Endometrial microvascular endothelial cells (primary cell): ENCODE data around the gene GABRG2. TPM values are rescaled to one million over a fixed set of nuclear protein-coding genes. Genes with fewer than 3 reads are reported as not detected.
"Not testable (repeated sequence)": the region's sequence is repeated elsewhere in the genome, so short reads cannot be mapped to it uniquely, and the experiment has no call there.

Source experiments
- in situ Hi-C: cut with HindIII; loops from 2 replicates; pipeline ENCODE4 v1.10.0; 2017; ENCODE audit warnings: low sequenced_read_pairs, low pct_unique_long_range_greater_than_20kb; ENCODE audit errors: inconsistent ontology term
- total RNA-seq: library from RNA; depleted of rRNA; stranded (reverse); fragments of >200 nt; gene quantifications from one replicate; pipeline ENCODE4 v1.2.3, GENCODE V29; 2015; ENCODE audit errors: inconsistent ontology term

The GABRG2 gene
- total RNA-seq = not detected

DNA sequence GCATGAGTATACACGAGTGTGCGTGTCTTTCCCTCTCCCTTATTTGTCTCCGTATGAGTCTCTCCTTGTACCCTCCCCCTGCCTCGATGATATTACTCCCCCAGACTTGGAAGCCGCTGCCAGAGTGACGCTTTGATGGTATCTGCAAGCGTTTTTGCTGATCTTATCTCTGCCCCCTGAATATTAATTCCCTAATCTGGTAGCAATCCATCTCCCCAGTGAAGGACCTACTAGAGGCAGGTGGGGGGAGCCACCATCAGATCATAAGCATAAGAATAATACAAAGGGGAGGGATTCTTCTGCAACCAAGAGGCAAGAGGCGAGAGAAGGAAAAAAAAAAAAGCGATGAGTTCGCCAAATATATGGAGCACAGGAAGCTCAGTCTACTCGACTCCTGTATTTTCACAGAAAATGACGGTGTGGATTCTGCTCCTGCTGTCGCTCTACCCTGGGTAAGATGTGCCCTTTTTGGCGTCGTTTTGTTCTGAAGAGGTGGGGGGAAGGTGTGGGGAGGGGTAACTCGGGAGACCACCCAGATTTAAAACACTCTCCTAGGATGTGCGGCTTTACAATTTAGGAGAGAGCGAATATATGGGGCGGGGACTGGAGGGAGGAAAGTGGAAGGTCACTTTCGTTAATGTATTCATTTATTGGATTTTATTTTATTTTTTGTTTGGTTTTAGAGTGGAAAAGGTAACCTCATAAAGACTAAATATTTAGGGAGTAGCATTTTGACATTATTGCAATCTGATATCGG, at the start of gene GABRG2:
Gene GABRG2 (plus strand): TSS at position 119 of the 757 bp plus-strand sequence. CDS start 227 bp downstream, at position 346.
- in situ Hi-C loops = no loop called here

DNA sequence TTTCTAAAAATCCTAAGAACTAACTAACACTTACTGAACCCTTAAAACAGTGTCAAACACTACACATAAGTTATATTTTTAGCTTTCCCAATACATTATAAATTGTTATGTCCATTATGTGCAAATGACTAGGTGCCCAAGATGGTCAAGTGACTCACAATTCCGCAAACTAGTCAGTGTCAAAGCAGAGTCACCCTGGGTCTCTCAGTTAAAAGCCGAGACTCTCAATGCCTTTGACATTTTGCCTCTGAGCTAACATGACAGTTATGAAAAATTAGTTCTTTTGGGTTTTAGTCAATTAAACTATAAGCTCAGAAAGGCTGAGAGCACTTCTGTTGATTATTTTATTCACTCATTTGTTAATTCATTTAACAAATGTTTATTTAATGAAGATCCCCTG, 42.3 kb upstream of the GABRG2 start:
- in situ Hi-C loops = no loop called here

DNA sequence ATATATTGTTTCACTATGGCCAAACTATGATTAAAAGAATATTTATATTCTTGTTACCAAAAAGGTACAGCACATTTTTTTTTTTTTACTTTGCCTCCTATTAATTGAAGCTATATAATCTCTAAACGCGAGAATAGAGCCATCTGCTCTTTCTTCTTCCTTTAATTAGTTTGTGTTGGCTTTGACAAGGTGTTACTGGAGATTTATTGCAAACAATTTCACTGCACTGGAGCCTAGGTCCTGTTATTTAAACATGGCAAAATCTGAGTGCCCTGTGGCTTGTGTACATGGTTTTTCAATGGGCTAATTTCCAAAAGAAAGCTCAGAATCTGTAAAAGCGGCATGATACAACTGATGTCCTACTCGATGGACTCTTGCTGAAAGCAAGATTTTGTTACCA, 40.8 kb upstream of the GABRG2 start:
- in situ Hi-C loops = no loop called here

DNA sequence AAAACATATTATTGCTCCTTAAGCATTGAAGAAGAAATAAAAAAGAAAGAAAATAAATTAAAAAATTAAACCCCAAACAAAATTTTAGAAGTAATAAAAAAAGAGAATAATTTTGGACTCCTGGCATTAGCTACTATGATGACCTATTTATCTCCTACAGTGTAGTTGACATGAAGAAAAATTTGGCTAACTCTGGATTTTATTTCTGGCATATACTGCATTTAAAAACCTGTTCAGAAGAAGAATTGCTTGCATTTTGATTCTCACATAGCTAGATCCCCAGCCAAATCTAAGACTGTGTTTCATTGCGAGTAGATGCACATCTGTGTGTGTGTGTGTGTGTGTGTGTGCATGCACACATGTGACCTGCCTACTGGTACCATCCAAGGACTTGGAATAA, 30.1 kb upstream of the GABRG2 start:
- in situ Hi-C loops = no loop called here

DNA sequence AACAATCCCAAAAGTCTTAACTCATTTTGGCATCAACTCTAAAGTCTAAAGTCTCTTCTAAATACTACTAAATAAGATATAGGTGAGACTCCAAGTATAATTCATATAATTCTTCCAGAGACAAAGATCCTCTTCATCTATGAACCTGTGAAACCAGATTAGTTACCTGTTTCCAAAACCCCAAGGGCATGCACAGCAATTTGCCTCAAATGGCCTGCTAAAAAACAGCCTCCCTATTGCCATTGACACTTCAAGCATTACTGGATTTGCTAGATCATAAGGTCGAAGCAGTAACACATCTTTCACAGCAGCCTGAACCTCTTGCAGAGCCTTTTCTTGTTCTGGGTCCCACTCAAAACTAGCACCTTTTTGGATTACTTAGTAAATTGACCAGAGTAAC, 20.3 kb upstream of the GABRG2 start:
- in situ Hi-C loops = no loop called here

DNA sequence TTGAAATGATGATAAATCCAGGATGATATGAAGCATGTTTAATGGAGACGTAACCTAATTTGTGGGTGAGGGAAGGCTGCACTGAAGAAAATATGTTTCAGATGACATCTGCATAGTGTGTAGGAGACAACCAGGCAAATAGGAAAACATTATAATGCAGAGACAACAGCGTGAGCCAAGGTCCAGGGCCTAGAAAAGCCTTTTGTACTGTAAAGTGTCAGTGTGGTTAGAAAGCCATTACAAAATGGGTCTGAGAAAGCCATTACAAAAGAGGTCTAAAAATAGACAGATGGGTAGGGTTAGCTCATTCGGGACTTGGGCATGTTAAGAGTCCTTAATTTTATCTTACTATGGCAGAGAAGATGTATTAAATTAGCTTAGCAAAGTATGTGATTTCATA, 14.9 kb upstream of the GABRG2 start:
- in situ Hi-C loops = no loop called here

DNA sequence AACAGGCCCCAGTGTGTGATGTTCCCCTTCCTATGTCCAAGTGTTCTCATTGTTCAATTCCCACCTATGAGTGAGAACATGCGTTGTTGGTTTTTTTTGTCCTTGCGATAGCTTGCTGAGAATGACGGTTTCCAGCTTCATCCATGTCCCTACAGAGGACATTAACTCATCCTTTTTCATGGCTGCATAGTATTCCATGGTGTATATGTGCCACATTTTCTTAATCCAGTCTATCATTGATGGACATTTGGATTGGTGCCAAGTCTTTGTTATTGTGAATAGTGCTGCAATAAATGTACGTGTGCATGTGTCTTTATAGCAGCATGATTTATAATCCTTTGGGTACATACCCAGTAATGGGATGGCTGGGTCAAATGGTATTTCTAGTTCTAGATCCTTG, 12.5 kb upstream of the GABRG2 start:
- in situ Hi-C loops = not testable (repeated sequence)

DNA sequence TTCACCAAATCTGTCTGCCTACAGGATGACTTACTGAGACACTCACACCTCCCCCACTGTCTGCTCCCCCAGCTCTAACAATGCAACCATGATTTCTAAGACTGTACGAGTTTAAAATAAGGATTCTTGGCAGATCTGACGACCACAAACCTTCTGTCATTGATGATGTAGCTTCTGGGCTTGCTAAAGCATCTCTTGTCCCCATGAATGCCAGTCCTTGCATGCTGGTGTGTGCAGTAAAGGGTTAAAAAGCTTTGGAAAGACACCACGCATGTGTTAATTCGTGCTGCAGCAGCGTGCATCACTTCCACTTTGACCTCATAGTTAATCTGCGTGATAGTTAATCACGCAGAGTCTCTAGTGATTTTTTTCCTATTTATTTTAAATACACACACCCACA, 411 bp upstream of the GABRG2 start:
- in situ Hi-C loops = no loop called here

DNA sequence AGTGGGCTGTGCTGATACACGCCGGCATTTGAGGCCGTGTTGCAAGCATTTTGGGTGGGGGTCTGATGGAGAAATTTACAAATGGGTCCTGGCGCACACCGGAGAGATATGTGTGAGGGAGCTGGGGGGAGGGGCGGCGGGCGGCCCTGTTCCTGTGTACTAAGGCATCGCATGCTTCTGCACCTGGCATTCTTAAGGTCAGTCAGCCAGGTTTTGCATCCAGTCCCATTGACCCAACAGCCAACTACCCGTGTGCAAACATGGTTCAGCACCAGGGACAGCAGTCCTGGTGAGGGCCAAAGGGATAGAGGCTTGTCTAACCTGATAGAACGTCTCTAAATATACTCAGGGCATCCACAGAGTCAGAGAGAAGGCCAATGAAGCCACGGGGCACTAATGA, 839 bp downstream of the GABRG2 start:
- in situ Hi-C loops = no loop called here

DNA sequence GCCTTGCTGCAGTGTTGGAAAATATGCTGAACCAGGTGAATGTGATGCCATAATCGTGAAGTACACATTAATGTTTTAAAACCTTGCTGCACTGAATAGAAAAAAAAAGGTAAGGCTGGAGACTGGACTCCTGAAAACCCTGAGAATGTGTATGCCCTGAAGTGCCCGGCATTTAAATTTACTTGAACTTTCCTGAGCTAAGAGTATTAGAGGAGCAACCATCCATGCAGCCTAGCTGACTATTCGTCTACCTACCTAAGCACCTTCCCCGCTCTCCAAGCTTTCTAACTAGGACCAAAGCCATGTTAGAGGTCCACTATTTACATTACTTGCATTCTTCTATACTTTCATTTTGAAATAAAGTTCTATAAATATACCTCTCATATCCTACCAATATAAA, 1.4 kb downstream of the GABRG2 start:
- in situ Hi-C loops = no loop called here

DNA sequence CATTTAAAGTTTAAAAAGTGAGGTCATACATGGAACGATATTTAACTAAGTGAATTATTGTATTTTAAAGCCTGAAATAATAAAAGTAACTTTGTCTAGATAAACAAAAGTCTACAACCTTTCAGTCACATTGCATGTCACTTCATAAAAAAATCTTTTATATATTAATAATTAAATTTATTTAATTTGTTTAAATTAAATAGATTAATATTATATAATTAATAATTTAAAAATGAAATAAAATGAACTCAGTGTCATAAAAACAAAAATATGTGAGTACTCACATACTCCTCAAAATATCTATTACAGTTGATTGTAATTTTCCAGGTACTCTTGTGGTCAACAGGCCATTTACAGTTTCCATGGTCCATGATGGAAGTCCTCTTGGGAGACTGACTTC, 11.2 kb downstream of the GABRG2 start:
- in situ Hi-C loops = no loop called here

DNA sequence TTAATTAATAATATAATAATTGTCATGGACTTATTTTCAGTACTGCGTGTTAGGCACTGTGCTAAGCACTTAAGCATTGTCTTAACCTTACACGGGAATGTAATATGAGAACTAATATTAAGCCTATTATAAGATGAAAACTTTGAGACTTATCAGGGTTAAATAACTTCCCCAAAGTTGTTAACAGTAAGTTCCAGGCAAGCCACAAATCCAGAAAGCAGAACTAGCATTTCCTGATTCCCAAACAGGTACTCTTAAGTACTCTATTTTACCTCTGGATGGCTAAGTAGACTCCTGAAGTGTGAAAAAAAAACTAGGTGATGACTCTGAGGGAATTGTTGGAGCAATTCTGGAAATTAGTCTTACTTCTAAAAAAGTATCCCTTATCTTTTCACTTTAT, 23.8 kb downstream of the GABRG2 start:
- in situ Hi-C loops = no loop called here

DNA sequence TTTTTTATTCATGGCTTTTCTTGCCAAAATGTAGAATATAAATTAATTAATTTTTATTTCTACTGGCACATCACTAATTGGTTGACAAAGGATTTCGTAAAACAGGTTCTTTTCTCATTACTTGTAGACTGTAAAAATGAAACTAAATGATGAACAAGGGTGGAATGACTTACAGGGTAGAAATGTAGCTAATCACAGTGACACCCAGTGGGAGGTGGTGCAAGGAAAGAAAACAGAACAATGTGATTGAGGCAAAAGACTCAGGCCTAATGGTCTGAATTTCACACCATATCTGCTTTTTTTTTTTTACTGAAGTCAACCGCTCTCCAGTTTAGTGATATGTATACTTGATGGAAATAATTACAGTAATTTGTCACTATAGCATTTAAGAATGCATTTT, 28.9 kb downstream of the GABRG2 start:
- in situ Hi-C loops = no loop called here

DNA sequence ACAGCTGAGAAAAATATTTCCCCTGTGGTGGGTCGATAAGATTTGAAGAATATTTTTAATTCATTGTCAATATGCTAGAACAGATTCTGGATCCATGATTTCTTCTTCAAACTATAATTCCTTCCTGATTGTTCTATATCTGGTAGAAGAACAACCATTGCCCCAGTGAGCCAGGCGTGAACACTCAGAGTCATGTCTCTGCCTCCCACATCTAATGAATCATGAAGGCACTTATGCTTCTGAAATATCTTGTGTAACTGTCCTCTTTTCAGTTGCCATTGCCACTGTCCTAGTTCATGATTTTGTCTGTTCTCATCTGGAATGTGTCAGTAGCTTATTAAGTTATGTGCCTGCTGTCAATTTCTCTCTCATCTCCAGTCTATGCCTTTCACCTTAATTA, 40.0 kb downstream of the GABRG2 start:
- in situ Hi-C loops = no loop called here

DNA sequence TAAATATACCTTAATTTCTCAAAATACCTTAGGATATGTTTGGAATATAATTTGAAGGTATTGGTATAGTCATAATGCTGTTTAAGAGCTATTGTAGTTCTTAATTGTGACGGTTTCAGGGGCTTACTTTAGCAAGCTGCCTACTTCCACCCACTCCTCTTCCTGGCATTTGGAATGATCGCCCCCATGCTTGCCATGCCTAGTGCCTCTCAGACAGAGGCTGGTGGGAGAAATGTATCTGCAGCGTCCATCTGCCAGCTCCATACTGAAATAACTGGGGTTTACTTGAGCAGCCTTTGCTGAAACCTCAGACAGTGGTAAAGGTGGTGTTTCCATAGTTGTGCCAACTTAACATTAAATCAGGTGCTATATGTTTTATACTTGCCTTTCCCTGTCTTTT, 52.2 kb downstream of the GABRG2 start:
- in situ Hi-C loops = no loop called here

DNA sequence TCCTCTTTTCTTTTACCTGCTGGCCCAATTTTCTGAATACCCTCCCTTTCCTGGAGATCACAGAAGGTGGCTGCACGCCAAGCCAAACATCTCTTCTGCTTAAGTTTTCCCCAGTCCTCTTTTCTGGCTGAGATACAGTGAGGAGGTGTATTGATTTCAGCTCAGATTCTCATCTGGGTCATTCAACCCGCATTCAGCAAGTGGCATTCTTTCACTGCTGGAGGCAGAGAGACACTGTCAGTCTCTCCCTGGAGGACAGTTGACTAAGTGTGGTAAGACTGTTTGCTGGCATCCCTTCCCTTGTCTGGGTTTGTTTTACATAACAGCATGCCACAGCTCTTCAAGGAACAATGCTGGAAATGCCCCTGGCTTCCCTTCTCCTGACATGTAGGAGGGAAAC, 60.5 kb downstream of the GABRG2 start:
- in situ Hi-C loops = no loop called here

DNA sequence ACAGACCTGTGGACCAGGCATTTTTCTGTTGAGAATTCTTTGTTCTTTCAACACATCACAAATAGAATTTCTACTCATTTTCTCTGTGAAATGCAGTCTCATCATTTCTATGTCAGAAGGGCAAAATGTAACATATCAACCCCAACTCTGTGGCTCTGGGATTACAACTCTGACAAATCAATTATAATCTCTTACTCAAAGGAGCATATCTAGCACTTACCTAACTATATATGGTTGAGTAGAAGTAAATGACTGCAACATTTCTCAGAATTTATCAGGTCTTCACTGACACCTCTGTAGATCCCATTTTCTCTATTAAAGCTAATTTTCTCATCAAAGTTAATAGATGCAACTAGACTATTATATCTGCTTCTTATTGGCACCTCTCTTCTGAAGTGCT, 64.8 kb downstream of the GABRG2 start:
- in situ Hi-C loops = no loop called here

DNA sequence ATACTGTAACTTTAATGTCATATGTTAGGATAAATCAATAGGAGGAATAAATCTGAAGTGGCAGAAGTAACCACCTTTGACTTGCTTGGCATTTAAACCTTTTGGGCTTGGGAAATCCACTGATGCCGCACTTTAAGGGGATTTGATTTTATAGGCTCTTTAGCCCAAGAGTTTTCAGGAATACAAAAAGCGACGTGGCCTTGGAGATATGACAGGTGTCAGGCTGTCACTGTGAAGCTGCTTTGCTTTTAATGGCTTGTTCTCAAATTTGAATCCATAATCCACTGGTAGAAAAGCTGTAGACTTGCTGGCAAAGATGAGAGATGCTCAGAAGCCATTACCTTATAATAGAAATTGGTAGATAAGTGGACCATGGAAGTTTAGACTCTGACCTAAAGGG, 71.6 kb downstream of the GABRG2 start:
- in situ Hi-C loops = no loop called here

DNA sequence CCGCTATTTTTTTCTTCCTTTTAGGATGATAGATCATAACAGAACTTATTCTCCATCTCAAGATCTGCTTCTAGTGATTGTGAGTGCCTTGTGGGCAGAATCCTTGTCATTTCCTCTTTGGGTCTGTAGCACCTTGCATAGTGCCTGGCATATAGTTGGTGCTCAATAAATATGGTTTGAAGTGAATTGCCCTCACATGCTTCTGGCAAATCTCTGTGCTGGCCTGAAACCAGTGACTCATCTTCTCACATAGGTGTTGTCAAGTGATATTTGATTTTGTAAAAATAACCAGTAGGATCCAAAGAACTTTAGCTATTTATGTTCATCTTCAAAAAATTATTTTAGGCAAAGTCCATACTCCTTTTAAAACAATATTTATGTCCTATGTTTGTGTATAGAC, 86.7 kb downstream of the GABRG2 start:
- in situ Hi-C loops = no loop called here

DNA sequence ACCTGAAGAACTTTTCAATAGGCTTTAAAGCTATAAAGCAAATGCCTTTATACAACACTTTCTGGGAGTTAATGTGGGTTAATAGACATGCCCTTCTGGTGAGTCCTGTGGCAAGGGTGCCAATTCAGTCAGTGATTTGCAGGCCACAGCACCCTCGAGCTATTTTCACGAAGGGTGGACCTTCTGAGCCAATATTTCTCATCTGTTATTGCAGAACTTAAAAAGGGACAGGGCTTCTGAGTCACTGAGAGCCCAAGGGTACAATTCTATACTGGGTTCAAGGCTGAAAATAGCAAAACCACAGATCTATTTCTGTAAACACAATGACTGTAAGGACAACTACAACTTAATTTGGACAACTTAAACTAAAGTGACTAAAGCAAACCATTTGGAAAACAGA, 92.8 kb downstream of the GABRG2 start:
- in situ Hi-C loops = no loop called here

DNA sequence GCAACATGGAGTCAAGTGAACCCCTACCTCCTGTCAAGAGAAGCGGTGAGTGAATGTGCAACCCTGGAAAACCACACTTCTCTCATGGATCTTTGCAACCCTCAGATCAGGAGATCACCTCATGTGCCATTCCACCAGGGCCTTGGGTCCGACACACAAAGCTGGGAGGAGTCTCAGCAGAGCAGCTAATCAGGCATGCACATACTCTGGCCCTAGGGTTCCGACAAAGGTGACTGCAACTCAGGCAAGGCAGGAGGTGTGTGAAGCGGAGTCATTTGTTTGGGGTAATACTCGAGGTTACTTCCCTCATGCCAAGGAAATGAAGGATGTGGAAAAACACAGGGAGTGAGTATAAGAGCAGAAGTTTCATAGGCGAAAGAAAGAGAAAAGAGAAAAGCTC, 96.1 kb downstream of the GABRG2 start:
- in situ Hi-C loops = no loop called here
